Kidney (tissue), 14 donors: ENCODE results near the gene DBF4. TPM values are rescaled to one million over a fixed set of nuclear protein-coding genes. Genes with fewer than 3 reads are reported as not detected.
A peak's percentile ranks its signal among the peaks of the same experiment; 100 is the strongest.

ENCODE experiments used
- DNase-seq, 5 donors: peaks; one replicate each; pipeline ENCODE4 v3.0.0-alpha.2; 2013 to 2020
- FAIRE-seq: peaks from 2 replicates; lab custom pipeline; 2012; peaks lifted over from hg19 to GRCh38; lab: Jason Lieb, UNC
- H3K27ac ChIP-seq, 2 donors: one replicate each; pipeline ENCODE4 v1.7.0; 2013; ENCODE audit warnings: low read depth in 2 of 2, low read length in 2 of 2, inconsistent platforms in 1 of 2
- H3K27me3 ChIP-seq: one replicate; pipeline ENCODE4 v1.7.1; 2013; ENCODE audit warnings: low read length, inconsistent platforms; ENCODE audit not compliant: control insufficient read depth, insufficient read depth
- H3K36me3 ChIP-seq, 3 donors: one replicate each; pipeline versions ENCODE4 v1.7.0 to v1.7.1; 2013; ENCODE audit warnings: low read length in 3 of 3, control low read depth in 1 of 3, inconsistent platforms in 1 of 3; ENCODE audit not compliant: insufficient read depth in 3 of 3, control insufficient read depth in 2 of 3
- H3K4me1 ChIP-seq, 3 donors: one replicate each; pipeline versions ENCODE4 v1.7.0 to v1.7.1; 2013; ENCODE audit warnings: low read length in 3 of 3, inconsistent platforms in 1 of 3, low read depth in 1 of 3; ENCODE audit not compliant: control insufficient read depth in 2 of 3, insufficient read depth in 2 of 3
- H3K4me3 ChIP-seq, 3 donors: one replicate each; pipeline versions ENCODE4 v1.7.0 to v1.8.1; 2013; ENCODE audit warnings: low read length in 3 of 3, control low read depth in 1 of 3, inconsistent platforms in 1 of 3
- H3K9ac ChIP-seq, 3 donors: one replicate each; pipeline versions ENCODE4 v1.7.0 to v1.7.1; 2013; ENCODE audit warnings: low read length in 3 of 3, control low read depth in 1 of 3, inconsistent platforms in 1 of 3
- H3K9me3 ChIP-seq, 3 donors: one replicate each; pipeline versions ENCODE4 v1.7.0 to v1.7.1; 2013; ENCODE audit warnings: low read length in 3 of 3, control low read depth in 1 of 3, inconsistent platforms in 1 of 3; ENCODE audit not compliant: control insufficient read depth in 2 of 3, insufficient read depth in 1 of 3
- CTCF ChIP-seq: IDR thresholded peaks from 3 replicates; pipeline ENCODE4 v1.5.1; 2012; ENCODE audit warnings: mild to moderate bottlenecking, moderate library complexity, borderline replicate concordance; ENCODE audit not compliant: insufficient read depth; ENCODE audit errors: extremely low read depth
- intact Hi-C: fragments of 100-400 bp; cut with DNase I; formaldehyde crosslinking; loops from one replicate; pipeline ENCODE4 v1.11.1; 2022
- polyA plus RNA-seq: library from polyadenylated mRNA; stranded (reverse); fragments of 350-450 nt; fragmentation: Illumina TruSeq; extraction: RNeasy Lipid Tissue Mini Kit (QIAGEN cat#74804); gene quantifications from one replicate; pipeline ENCODE4 v1.2.3, GENCODE V29; 2014; ENCODE audit warnings: low read depth, low replicate concordance; ENCODE audit not compliant: insufficient read depth
- total RNA-seq: library from RNA; stranded (reverse); fragmentation: NEBNext Ultra II Directional; extraction: Animal tissue kit (Norgen Biotek cat#: 25700); gene quantifications from one replicate; pipeline ENCODE4 v1.2.1, GENCODE V29; 2021
- donor health status: control.
- donor health status: control.
- donor health status: control.
- donor health status: control.
- donor health status: control.
- donor health status: DM: yes; HTN: yes; CAD: no.
- donor health status: Normal renal cell carcinoma (clear cell type).

DBF4 gene
- total and polyA plus RNA-seq, 2 donors from 2014 or later: 1.9 to 8.8 TPM

GRCh38 chr7:87877366-87878040 lies 1.2 kb downstream of the DBF4 start:
- no peaks in the 10 kb centered on the region for H3K9me3 ChIP-seq
- DNase-seq (peak in 1 of 5 donors; percentile 50), FAIRE-seq (no peak)
- H3K9ac ChIP-seq: peak overlapping the region; percentile 63 to 87 (median 66)
- H3K4me1 ChIP-seq: peaks cover 0 to 5% (median 3%) of the 10 kb centered on the region in 3 donors
- H3K27ac ChIP-seq: peak overlapping the region in 1 of 2 donors; percentile 94
- no peaks in the 10 kb centered on the region for H3K36me3 ChIP-seq
- intact Hi-C loops: no loop called here
- peak overlapping the region; percentile 76 to 93 (median 80) for H3K4me3 ChIP-seq
- H3K27me3 ChIP-seq: no peaks in the 10 kb centered on the region
- no peak for TF ChIP-seq CTCF

- no peak for TF ChIP-seq CTCF
- no peak overlapping the region for H3K9ac ChIP-seq
- FAIRE-seq (no peak), DNase-seq (no peak)
- H3K27ac ChIP-seq: no peak overlapping the region
- H3K36me3 ChIP-seq: no peaks in the 10 kb centered on the region
- no peaks in the 10 kb centered on the region for H3K27me3 ChIP-seq
- H3K4me3 ChIP-seq: no peak overlapping the region
- H3K4me1 ChIP-seq: peaks cover 0 to 5% (median 3%) of the 10 kb centered on the region in 3 donors
- intact Hi-C loops: no loop called here
- no peaks in the 10 kb centered on the region for H3K9me3 ChIP-seq
Observed at GRCh38 chr7:87878208-87878735, 2.0 kb downstream of the DBF4 start.

- Histone ChIP-seq H3K9ac (no peak overlapping the region), H3K9me3 (no peaks in the 10 kb centered on the region), H3K27ac (no peak overlapping the region), H3K4me3 (no peak overlapping the region), H3K36me3 (no peaks in the 10 kb centered on the region), H3K27me3 (no peaks in the 10 kb centered on the region), H3K4me1 (peaks cover 0 to 3% (median 3%) of the 10 kb centered on the region in 3 donors)
- DNase-seq: no peak
- no peak for TF ChIP-seq CTCF
- FAIRE-seq: no peak
- intact Hi-C loops: no loop called here
Observed at GRCh38 chr7:87882151-87882937, 6.1 kb downstream of the DBF4 start.
